Bronchial epithelial cell (primary cell): ENCODE measurements around the gene SNX25. TPM values are rescaled to one million over a fixed set of nuclear protein-coding genes. Genes with fewer than 3 reads are reported as not detected.

Experiments used
- DNase-seq: peaks from one replicate; pipeline ENCODE4 v3.0.0-alpha.2; 2010; ENCODE audit warnings: low read depth
- FAIRE-seq: peaks from 2 replicates; lab custom pipeline; 2011; peaks lifted over from hg19 to GRCh38; lab: Jason Lieb, UNC
- H3K27me3 ChIP-seq: 2 replicates; pipeline ENCODE4 v1.5.1; 2011; ENCODE audit warnings: low read length; ENCODE audit not compliant: control insufficient read depth, insufficient read depth
- H3K36me3 ChIP-seq: 2 replicates; pipeline ENCODE4 v1.5.1; 2011; ENCODE audit warnings: low read length; ENCODE audit not compliant: control insufficient read depth, insufficient read depth
- H3K4me3 ChIP-seq: 2 replicates; pipeline ENCODE4 v1.5.1; 2011; ENCODE audit warnings: mild to moderate bottlenecking, low read depth, low read length, control low read depth
- CTCF ChIP-seq: IDR thresholded peaks from 2 replicates; pipeline ENCODE4 v1.5.1; 2011; ENCODE audit warnings: mild to moderate bottlenecking, moderate library complexity, low read length, control low read depth, inconsistent platforms; ENCODE audit not compliant: insufficient read depth, severe bottlenecking
- total RNA-seq: library from RNA; depleted of rRNA; stranded (reverse); fragments of >200 nt; gene quantifications from 2 replicates; pipeline ENCODE4 v1.2.1, GENCODE V29; 2014

The SNX25 gene
- total RNA-seq, 1 donor from 2014 or later: 18.4 TPM

- no peak for FAIRE-seq
These were observed 37.1 kb downstream of the SNX25 start for GRCh38 chr4:185246453-185246852.

DNA sequence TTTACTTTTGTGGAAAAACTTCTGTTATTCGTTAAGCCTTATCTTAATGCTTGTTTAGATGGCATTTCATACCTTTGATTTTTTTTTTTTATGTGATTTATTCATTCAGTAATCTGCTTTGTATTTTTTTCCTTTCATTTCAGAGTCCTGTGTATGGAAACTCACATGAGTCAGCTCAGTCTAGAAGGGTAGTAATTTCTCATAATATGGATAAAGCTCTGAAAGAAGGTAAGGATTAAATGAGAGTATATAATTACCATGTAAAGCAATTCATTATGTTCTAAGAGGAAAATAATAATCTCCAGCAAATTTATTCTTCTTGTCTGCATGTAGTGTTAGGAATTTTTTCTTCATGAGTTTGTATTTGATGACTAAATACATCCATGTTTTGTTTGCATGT lies 37.8 kb downstream of the SNX25 start:
- no peak overlapping the region for H3K4me3 ChIP-seq
- H3K36me3 ChIP-seq: no peaks in the 10 kb centered on the region
- H3K27me3 ChIP-seq: no peaks in the 10 kb centered on the region
- DNase-seq: no peak
- TF ChIP-seq CTCF: no peak
- no peak for FAIRE-seq

More at GRCh38 chr4:185246453-185246852, 37.1 kb downstream of the SNX25 start:
- H3K4me3 ChIP-seq: no peak overlapping the region
- no peaks in the 10 kb centered on the region for H3K36me3 ChIP-seq
- no peaks in the 10 kb centered on the region for H3K27me3 ChIP-seq
- no peak for TF ChIP-seq CTCF
- no peak for DNase-seq

DNA sequence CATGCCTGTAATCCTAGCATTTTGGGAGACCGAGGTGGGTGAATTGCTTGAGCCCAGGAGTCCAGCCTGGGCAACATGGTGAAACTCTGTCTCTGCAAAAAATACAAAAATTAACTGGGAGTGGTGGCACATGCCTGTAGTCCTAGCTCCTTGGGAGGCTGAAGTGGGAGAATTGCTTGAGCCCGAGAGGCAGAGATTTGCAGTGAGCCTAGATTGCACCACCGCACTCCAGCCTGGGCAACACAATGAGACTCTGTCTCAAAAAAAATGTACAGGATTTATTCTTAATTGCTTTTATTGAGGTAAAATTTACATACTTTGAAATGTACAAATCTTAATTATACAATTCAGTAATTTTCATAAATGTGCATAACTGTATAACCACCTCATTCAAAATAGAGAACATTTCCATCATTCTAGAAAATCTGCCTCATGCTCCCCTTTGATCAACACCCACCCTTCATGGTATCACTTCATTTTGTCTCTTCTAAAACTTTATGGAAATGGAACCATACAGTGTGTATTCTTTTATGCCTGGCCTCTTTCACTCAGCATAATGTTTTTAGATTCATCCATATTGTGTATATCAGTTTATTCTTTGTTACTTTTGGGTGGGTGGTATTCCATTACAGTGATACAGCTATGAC lies 39.1 kb downstream of the SNX25 start:
- H3K27me3 ChIP-seq: no peaks in the 10 kb centered on the region
- TF ChIP-seq CTCF: no peak
- FAIRE-seq: no peak
- no peak for DNase-seq
- no peaks in the 10 kb centered on the region for H3K36me3 ChIP-seq
- no peak overlapping the region for H3K4me3 ChIP-seq

DNA sequence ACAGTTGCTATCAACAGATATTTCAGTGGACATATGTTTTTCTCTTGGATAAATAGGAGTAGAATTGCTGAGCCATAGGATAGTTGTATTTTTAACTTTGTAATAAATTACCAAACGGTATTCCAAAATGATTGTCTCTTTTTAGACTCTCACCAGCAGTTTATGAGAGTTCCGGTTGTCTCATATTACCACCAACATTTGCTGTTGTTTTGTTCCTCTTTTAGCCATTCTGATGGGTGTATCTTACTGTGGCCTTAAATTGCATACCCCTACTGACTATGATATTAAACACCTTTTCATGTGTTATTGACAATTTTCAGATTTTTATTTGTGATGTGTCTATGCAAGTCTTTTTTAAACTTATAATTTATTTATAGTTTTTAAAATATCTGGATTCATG lies 39.7 kb downstream of the SNX25 start:
- no peaks in the 10 kb centered on the region for H3K27me3 ChIP-seq
- no peak for FAIRE-seq
- DNase-seq: no peak
- TF ChIP-seq CTCF: no peak
- no peak overlapping the region for H3K4me3 ChIP-seq
- no peaks in the 10 kb centered on the region for H3K36me3 ChIP-seq

DNA sequence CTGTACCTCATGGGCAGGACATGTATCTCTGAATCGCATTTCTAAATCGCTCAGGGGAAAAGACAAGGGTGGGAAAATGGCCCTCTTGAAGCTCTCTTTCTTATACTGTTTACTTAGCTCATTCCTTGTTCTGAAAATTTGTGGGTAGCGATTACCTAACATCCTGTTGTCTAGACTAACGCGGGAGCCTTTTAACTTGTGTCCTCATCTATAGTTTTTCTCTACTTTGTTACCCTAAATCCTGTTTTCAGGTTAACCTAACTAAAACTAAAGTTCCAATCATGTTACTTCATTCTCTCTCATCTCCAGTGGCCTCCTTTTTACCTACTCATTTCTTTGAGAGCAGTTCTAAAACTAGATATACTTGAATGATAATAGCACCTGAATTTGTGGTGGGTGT lies 45.0 kb downstream of the SNX25 start:
- FAIRE-seq: no peak
- H3K36me3 ChIP-seq: no peaks in the 10 kb centered on the region

More for the DNA sequence above, 45.0 kb downstream of the SNX25 start:
- H3K4me3 ChIP-seq: no peak overlapping the region
- DNase-seq: peak; percentile 75
- no peaks in the 10 kb centered on the region for H3K27me3 ChIP-seq
- TF ChIP-seq CTCF: no peak
